Measurements from ENCODE around the gene LCE5A.
"Not testable (repeated sequence)": the region's sequence is repeated elsewhere in the genome, so short reads cannot be mapped to it uniquely, and the experiment has no call there.

The LCE5A gene, protein sequence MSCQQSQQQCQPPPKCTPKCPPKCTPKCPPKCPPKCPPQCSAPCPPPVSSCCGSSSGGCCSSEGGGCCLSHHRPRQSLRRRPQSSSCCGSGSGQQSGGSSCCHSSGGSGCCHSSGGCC

DNA sequence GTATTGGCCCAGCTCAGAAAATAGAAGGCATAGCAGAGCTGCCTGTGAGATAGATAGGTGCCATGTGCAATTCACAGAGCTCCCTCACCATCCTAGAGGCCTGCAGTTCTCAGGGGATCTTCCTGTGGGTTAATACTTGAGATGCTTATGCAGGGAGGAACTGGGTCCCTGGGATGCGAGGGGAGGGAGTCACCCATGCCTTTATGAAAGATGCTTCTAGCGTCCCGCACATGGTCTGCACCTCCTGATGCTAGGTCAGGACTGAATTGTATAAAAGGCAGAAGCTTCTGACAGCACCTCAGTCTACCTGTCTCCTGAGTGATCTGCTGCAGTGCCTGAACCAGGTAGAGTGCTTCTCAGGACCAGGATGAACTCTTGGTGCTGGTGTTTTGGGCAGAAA lies at the start of gene LCE5A:
LCE5A (plus strand) TSS at position 301 of the 400 bp plus-strand sequence. CDS start 732 bp downstream, outside the sequence.
- DNase-seq: no peak

DNA sequence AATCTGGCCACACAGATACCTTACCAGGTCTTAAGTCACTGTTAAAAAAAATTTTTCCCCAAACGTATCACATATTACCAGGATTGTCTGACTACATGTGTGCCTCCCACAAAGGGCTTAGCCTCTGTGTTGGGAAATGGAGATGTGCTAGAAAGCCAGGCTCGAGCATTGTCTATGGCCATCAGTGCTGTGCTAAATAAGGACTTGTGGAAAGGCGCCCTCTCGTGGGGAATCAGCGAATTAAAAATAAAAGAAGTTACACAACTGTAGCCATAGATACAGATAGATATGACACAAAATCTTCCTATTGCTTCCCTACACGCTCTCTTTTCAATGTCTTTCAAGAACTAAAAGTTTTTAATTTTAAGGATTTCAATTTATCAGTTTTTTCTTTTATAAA lies 49.1 kb upstream of the LCE5A start:
- no peak for DNase-seq

DNA sequence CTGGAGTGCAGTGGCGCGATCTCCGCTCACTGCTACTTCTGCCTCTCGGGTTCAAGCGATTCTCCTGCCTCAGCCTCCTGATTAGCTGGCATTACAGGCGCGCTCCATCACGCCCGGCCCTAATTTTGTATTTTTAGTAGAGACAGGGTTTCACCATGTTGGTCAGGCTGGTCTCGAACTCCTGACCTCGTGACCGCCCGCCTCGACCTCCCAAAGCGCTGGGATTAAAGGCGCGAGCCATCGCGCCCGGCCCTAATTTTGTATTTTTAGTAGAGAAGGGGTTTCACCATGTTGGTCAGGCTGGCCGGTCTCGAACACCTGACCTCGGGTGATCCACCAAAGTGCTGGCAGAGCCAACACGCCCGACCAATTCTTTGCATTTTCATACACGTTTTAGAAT lies 48.0 kb upstream of the LCE5A start:
- DNase-seq: no peak

DNA sequence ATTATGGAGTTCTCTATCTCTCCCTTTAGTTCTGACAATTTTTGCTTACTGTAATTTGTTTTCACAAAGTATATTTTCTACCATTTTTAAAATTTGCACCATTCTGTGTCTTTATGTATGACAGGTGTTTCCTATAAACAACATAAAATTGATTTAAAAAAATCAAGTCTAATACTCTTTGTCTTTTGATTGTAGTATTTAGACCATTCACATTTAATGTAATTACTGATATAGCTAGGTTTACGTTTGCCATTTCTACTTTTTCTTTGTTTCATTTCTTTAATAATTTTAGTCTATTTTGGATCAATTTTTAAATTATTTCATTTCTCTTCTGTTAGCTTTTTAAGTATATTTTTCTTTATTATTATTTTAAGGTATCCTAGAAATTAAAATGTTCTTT lies 44.4 kb upstream of the LCE5A start:
- DNase-seq: no peak

DNA sequence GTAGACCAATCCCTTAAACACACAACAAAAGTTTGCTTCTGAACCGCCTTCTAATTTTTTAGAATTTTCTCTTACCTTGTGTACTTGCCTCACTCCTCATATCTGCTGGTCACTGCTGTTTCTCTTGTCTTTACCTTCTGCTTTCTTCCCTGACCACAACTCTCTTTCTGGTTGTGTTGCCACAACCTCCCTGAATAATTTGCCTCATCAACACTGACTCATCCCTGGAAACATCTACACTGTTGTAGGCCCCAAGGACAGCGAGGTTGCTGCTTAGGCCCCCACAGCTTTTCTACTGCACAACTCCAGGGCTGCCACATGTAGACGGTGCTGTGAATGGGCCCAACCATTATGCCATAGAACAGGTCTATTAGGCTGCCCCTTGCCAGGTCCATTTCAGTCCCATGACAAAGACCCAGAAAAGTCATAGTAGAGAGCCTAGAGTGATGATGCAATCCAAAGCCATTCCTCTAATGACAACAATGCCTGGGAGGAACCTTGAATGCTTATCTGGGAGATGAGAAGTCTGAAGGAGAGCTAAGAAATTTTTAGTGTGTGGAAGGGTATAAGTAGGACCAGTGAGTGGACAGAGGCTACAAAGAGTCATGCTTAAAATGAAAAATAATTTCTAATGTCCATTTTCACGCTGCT lies 36.6 kb upstream of the LCE5A start:
- no peak for DNase-seq

DNA sequence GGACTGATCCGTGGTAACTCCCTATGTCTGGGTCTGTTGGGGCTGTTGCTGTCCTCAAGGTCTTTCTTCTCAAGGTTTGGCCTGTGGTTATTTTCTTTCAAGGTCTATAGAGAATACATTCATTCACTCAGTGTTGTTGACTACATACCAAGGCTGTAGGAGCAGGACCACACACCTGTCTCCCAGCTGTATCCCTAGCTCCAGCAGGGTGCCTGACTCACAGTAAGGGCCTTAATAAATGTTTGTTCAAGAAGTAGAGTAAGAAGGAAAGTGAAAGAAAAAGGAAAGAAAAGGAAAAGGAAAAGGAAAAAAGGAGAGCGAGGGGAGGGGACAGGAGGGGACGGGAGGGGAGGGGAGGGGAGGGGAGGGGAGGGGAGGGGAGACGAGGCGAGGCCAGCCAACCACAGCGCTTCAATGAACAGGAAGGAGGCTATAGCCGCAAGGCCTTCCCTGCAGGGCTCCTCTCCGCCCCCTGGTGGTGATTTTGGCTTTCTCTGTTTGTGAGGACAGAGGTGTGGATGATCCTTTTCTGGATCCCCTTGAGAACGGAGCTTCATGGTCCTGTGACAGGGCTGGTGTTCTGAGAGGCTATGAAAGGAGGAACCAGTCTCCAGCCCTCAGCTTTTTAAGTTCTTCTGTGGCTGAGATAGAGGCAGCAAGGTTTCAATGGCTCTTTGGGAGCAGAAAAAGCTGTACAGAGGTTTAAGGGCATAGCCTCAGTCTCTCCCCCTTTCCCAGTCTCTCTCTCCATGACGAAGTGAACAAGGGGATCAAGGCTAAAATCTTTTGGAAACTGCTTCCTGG lies 30.6 kb upstream of the LCE5A start:
- DNase-seq: no peak

DNA sequence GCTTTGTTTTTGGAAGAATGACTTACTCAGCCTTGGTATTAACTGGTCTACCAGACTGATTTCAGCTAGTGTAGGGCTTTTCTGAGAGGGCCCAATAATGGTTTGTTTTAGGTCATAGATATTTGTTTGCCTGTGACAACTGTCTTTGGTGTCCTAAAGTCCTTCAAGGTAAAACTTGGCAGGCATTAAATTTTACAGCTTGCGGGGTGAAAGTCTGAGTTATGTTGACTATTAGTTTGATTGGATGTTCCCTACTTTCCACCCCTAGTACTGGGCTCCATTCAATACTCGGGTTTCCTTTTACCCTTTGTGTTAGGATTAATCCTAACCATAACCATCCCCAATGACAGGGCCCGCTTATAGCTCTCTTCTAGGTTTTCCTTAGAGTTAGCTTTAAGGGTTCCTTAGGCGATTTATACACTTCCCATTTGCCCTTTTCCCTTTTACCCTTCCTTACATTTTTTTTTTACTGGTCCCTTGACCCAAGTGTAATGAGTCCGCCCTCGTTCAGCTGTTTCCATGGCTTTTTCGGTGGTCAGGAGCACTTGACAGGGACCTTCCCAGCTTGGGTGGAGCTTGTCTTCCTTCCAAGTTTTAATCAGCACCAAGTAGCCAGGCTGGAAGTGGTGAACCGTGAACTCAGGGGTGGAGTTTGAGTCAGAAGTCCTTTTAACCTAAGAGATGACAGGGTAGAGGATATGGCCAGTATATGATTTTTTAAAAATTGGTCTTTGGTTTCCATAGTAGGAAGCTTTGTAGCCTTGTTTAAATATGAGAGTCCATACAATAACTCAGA lies 28.5 kb upstream of the LCE5A start:
- DNase-seq: no peak

DNA sequence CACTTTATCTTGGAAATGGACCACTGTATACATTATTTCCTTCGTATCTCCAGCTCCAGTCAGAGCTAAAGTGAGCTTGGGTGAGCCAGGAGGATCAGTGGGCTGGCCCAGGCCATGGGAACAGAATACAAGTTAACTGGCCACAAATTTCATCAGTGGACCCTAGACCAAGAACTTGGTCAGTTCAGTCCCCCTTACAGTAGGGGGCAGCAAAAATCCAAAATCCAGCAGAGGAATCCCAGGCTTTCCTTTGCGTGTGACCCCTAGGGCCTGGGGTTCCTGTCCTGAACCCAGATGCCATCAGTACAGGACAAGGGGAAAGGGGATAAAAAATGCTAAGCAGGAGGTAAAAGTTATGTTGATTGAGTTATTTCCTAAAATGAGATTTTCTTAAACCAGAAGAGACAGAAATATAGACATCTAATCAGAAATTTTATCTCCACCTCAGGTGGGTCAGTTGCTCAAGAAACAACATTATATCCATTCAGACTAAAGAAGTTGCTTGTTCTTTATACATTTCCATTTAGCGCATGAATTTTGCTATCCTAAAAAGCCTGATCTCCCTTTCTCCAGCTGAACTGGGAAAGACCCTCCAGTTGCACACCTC lies 24.1 kb upstream of the LCE5A start:
- no peak for DNase-seq

DNA sequence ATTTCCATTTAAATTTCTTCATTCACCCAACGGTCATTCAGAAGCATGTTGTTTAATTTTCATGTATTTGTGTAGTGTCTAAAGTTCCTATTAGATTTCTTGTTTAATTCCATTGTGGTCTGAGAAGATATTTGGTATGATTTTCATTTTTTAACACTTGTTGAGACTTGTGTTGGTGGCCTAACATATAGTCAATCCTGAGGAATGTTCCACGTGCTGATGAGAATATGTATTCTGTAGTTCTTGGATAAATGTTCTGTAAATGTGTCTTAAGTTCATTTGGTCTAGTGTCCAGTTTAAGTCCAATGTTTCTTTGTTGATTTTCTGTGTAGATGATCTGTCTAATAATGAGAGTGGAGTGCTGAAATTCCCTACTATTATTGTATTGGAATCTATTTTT lies 22.7 kb upstream of the LCE5A start:
- no peak for DNase-seq

DNA sequence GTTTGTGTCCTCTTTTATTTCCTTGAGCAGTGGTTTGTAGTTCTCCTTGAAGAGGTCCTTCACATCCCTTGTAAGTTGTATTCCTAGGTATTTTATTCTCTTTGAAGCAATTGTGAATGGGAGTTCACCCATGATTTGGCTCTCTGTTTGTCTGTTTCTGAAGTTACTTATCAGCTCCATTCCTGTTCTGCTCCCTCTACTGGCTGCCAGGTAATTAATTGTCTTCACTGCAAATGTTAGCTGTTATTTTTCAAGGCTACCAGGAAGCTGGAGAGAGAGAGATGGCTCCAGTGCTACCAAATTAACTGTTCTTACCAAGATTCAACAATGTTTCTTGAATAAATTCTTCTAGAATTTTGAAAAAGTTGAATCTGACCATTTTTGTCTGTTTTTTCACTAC lies 19.1 kb upstream of the LCE5A start:
- not testable (repeated sequence) for DNase-seq

DNA sequence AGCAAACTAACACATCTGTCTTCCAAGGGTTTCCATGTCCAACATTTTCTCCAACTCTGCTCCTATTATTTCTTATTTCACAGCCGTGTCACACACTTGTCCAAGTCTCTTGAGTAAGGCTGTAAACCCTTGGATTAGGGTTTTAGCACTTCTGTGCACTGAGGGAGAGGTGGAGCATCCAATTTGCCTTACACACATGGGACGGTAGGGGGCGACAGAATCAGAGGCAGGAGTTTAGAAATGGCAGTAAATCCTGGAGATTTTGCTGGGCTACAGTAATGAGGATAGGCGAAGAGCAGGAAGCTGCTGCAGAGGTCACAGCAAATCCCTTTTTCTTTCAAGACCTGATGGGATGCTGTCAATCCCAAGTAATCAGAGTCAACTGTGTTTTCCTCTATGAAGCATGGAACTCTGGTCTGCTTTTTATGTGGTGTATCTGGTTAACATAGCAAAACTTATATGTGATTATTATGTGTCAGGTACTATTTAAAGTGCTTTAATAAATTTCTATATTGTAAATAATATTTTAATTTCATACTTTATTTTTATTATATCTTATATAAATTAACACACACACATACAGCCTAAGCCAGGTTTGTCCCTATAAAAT lies 15.4 kb upstream of the LCE5A start:
- no peak for DNase-seq

DNA sequence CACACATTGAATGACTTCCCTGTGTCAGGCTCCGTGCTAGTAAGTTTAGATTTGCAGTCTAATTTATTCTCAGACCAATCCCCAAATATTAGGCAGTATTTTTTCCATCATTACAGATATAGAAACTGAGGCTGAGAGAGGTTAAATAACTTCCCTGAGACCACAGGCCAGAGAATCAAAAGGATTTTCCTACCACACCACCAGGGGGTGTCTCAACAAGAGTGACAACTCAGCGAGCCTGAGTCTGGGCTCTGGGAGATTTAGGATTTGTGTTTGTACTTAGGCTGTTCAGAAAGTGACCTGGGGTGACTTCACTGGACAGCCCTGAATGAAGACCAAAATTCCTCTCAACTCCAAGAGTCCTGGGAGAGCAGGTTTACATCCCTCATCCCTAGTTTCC lies 13.3 kb upstream of the LCE5A start:
- DNase-seq: no peak

DNA sequence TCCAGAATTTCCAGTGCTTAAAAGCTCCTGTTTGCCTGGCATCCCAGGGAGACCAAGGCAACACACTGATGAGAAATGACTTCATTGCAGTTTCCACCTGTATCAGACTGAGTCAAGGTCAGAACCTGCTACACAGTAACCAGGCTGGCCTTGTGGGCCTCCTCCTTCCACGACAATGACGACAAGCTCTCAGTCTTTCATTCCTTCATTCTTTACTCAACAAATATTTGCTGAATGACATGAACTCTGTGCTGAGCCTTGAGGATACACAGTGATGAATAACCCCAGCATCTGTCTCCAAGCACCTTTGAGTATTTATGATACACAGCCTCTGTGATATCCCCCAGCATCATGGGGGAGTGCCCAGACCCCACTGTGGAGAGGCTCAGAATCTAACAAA lies 8.9 kb upstream of the LCE5A start:
- no peak for DNase-seq

DNA sequence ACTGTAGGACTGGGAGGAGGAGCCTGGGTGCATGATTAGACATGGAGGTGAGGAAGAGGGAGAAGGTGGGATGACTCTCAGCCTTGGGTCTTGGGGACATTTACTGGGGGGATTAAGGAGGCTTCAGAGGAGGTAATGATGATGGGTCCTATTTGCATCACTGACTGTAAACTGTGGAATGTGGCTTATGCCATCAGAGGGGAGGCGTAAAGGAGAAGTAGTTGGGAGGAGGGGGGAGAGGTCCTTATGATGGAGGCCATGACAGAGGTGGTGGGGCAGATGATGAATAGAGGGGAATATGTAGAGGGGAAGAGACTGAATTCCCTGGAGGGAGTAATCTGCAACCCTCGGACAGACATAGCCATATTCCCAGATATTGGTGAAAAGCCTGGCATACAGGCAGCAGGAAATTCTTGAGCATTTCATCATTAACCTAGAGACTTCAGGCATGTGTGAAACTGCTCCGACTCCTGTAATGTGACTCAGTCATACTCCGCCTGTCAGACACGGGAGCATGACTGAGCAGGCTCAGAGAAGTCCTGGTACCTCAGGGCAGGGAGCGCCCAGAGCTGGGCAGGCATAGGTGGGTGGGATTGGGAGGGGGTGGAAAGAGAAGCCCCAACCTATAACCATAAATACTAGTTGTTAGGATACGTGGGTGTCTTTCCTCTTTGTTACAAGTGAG lies 8.0 kb upstream of the LCE5A start:
- DNase-seq: no peak

DNA sequence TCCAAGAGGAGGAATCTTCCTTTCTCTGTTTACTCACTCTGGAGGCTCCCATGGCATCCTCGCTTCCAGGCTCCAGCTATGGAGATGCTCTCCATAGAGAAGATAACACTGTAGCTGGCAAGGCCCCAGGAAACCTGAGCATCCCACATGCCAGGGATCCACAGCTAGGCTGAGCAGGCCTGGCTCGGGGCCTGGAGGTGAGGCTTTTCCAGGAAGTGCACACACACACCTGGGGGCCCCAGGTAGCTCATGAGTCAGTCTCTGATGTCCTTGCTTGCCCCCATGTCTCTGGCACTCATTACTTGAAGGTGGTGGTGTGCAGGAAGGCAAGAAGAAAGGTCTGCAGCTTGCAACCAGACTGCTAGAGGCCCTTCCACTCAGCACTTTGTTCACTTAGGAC lies 5.5 kb upstream of the LCE5A start:
- no peak for DNase-seq

DNA sequence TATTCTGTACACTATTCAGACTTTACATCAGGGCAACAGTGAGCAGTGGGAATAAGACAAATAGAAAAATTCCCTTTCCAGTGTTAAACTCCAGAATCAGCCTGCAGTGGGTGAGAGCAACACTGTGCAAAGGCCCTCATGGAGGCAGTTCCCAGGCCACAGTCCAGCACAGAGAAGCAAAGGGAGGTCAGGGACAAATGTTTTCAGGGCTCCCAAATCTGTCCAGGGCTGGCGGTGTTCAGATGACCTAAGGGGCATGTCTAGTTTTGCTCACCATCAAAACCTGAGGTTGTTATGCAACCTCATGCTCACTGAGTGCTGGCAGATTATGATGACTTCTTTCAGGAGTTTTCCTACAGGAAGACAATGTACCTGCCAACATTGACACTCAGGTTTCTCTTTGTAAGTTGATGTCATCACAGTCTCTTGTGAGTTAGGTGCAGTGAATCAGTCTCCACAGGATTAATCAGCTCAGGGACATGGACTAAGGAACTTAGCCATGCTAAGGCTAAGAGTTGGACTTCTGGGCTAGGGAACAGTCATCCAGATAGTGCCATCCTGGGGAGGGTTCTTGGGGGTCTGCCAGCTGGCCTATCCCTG lies 3.6 kb upstream of the LCE5A start:
- DNase-seq: no peak

DNA sequence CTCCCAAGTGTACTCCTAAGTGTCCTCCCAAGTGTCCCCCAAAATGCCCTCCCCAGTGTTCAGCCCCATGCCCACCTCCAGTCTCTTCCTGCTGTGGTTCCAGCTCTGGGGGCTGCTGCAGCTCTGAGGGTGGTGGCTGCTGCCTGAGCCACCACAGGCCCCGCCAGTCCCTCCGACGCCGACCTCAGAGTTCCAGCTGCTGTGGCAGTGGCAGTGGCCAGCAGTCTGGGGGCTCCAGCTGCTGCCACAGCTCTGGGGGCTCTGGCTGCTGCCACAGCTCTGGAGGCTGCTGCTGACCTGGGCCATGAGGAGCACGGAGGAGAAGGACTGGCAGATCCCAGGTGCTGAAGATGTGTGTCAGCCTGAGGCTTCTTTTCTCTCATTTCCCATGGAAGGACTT lies 993 bp downstream of the LCE5A start:
- no peak for DNase-seq

DNA sequence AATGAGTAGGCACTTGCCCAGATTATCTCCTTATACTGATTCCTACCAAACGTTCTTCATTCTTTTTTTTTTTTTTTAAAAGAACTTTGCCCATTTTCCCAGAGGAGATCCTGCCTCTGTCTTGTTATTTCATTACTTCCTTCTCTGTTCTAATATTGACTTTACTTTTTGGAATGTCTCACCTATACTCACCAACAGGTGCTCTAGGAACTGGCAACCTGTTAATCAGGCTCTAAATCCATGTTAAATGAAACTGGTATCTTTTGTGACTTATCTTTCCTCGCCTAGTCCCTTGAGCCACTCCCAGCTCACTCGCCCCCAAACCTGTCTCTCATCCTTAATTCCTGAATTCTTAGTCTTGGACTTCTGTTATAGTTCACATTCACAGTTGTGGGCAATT lies 2.5 kb downstream of the LCE5A start:
- no peak for DNase-seq

DNA sequence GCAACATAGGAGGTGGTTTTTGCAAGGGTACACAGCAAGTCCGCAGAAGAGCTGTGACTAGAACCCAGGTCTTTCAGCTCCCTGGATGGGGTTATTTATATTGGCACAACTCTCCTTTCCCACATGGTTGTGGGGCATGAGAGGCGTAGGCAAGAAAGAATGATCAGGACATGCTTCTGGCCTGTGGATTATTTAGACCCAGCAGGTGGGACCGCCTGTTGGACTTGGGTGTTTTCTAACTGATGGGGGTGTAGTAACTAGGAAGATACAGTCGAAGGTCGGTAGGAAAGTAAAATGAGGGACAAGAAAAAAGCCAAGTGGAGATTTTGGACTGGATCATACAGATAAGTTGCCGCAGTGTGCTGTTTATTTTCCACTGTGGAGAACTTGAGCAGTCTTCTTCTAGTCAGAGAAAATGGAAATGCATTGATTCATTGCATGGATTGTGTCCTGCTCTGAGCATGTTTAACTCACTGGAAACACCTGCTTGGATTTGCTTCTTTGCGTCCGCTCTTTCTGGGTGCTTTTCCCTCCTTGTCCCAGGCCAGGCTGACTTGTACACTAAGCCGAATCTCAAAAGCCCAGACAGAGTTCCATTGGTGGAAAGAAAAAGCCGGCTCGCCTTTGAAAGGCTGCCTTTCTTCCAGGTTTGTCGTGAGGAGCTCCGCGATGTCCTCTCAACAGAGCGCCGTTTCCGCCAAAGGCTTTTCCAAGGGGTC lies 4.3 kb downstream of the LCE5A start:
- DNase-seq: no peak

DNA sequence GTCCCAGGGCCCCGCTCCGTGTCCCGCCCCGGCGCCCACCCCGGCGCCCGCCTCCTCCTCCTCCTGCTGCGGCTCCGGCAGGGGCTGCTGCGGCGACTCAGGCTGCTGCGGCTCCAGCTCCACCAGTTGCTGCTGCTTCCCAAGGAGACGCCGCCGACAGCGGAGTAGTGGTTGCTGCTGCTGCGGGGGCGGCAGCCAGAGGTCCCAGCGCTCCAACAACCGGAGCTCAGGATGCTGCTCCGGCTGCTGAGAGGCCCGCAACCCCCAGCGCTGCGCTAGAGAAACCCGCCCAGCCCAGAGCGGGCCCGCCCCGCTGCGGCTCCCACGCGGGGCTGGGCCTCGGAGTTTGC lies 4.8 kb downstream of the LCE5A start:
- no peak for DNase-seq

DNA sequence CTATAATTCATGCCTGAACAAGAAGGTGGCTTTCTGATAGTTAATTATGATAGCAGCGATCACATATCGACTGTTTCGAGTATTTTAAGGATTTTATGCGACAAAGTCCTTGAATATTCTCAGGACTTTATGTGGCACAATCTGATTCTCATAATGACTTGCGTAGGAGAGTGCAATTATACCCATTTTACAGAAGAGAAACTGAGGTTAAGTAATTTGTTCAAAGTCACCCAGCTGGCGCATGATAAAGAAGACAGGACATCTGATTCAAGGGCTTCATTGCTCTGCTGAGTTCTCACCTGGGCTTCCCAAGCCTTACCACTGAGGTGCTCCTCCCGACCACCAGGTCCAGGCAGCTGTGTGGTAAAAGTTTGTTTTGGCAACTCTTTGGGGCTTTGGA lies 5.5 kb downstream of the LCE5A start:
- DNase-seq: no peak
